K562 treated with DMSO at 1 percent for 24 hours (cell line): ENCODE data around the gene IGF2BP2. TPM values are rescaled to one million over a fixed set of nuclear protein-coding genes. Genes with fewer than 3 reads are reported as not detected.

Source experiments
- total RNA-seq: library from RNA; unstranded; fragments of 300-600 nt; gene quantifications from 2 replicates; pipeline ENCODE4 v1.2.3, GENCODE V29; 2022; ENCODE audit warnings: low read depth; ENCODE audit not compliant: insufficient read depth

Gene IGF2BP2
- total RNA-seq = 22.5 and 24.6 TPM in 2 replicates

DNA sequence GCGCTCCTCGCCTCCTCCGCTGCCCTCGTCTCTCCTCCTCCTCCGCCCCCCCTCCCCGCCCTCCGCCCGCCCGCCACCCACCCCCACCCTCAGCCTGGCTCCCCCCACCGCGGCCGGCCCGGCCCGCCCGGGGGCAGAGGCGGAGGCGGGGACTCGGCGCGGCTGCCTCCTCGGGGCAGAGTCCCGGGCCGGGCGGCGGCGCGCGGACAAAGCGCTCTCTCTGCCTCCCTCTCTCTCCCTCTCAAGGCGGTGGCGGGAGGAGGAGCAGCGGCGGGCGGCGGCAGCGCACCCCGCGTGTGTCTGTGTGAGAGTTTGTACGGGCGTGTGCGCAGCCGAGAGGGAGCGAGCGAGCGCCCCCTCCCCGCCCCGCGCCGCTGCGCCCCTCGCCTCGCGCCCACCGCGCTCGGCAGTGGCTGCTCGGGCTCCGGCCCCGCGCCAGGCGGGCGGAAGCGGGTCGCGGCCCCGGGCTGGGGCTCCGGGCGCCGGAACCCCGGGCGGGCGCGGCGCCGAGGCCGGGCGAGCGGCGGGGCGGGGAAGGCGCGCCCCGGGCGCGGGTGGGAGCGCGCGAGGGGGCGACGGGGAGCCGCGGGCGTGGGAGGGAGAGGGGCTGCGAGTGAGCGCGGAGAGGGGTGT lies at the start of gene IGF2BP2:
Gene IGF2BP2, minus strand, starts transcription at position 37 of the 633 bp plus-strand sequence. CDS start 82 bp downstream, outside the sequence.

Other genes with a start within 250 kb of the IGF2BP2 start
- gene SENP2, start 238.7 kb downstream of the IGF2BP2 start, total RNA-seq = 28.7 and 37.5 TPM in 2 replicates
- gene TRA2B, start 113.0 kb upstream of the IGF2BP2 start, total RNA-seq = 111 and 117 TPM in 2 replicates